OCI-LY3 (cell line): ENCODE results near the gene GSTM3.

ENCODE experiments used
- H2AFZ ChIP-seq: fragments of 200-600, 300-600 bp; shearing (Covaris generic); 2 replicates; pipeline ENCODE4 v1.6.0; 2014; ENCODE audit warnings: antibody characterized with exemption, low read depth, low read length
- H3K27ac ChIP-seq: fragments of 200-600, 300-600 bp; sonication (generic); 2 replicates; pipeline ENCODE4 v1.5.1; 2014; ENCODE audit warnings: mild to moderate bottlenecking, low read length, moderate library complexity, mixed read lengths
- H3K27me3 ChIP-seq: fragments of 200-600, 300-600 bp; sonication (generic); 2 replicates; pipeline ENCODE4 v1.6.1; 2014; ENCODE audit warnings: low read depth, low read length, mixed read lengths
- H3K36me3 ChIP-seq: fragments of 200-600, 300-600 bp; sonication (generic); replicated peaks from 2 replicates; pipeline ENCODE3; 2014; ENCODE audit warnings: low read depth, low read length, mixed read lengths
- H3K4me1 ChIP-seq: fragments of 300-600, 200-600 bp; sonication (generic); 2 replicates; pipeline ENCODE4 v1.6.1; 2014; ENCODE audit warnings: low read length, mixed read lengths
- H3K4me2 ChIP-seq: fragments of 200-600, 300-600 bp; sonication (generic); 2 replicates; pipeline ENCODE4 v1.6.1; 2014; ENCODE audit warnings: low read length, mixed read lengths
- H3K4me3 ChIP-seq: fragments of 300-600, 200-600 bp; sonication (generic); 2 replicates; pipeline ENCODE4 v1.5.1; 2014; ENCODE audit warnings: antibody characterized with exemption, mild to moderate bottlenecking, low read length, moderate library complexity
- H3K79me2 ChIP-seq: fragments of 300-600, 200-600 bp; shearing (Covaris generic); 2 replicates; pipeline ENCODE4 v1.6.1; 2014; ENCODE audit warnings: mild to moderate bottlenecking, low read length, mixed read lengths
- H3K9ac ChIP-seq: fragments of 300-600, 200-600 bp; shearing (Covaris generic); 2 replicates; pipeline ENCODE4 v1.6.0; 2014; ENCODE audit warnings: mild to moderate bottlenecking, low read length, moderate library complexity
- H3K9me3 ChIP-seq: fragments of 200-600, 300-600 bp; shearing (Covaris generic); 2 replicates; pipeline ENCODE4 v1.6.1; 2014; ENCODE audit warnings: low read length, mixed read lengths; ENCODE audit not compliant: insufficient read depth
- H4K20me1 ChIP-seq: fragments of 200-600, 300-600 bp; sonication (generic); 2 replicates; pipeline ENCODE4 v1.6.1; 2016; ENCODE audit warnings: low read length, mixed read lengths; ENCODE audit not compliant: insufficient read depth
- CTCF ChIP-seq: fragments of 200-600, 300-600 bp; sonication (generic); IDR thresholded peaks from 2 replicates; pipeline ENCODE4 v1.5.1; 2014; ENCODE audit warnings: antibody characterized with exemption, low read length, low read depth
- EZH2phosphoT487 ChIP-seq: fragments of 200-600 bp; shearing (Covaris generic); IDR thresholded peaks from 2 replicates; pipeline ENCODE4 v1.6.1; 2018; ENCODE audit warnings: antibody characterized with exemption, mixed run types, low read depth

The GSTM3 gene

DNA sequence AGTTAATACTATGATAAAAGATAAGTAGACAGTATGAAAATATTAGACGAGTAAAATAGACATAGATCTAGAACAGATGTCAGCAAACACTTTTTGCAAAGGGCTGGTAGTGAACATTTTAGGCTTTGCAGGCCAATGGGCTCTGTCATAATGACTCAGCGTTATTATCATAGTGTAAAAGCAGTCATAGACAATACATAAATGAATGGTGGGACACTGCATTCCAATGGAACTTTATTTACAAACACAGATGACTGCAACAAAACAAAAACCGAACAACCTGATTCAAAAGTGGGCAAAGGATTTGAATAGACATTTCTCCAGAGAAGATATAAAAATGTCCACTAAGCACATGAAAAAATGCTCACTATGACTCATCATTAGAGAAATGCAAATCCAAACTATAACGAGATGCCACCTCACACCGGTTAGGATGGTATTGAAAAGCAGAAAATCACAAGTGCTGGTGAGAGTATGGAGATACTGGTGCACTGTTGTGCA, 21.5 kb downstream of the GSTM3 start:
- no peak for TF ChIP-seq CTCF
- TF ChIP-seq EZH2phosphoT487 = no peak
- no peaks in the 10 kb centered on the region for H3K79me2 ChIP-seq
- no peaks in the 10 kb centered on the region for H3K9me3 ChIP-seq
- no peak overlapping the region for H3K9ac ChIP-seq
- H3K27me3 ChIP-seq = no peaks in the 10 kb centered on the region
- peaks cover 24% of the 10 kb centered on the region for H3K4me1 ChIP-seq
- H3K4me2 ChIP-seq = peak overlapping the region; percentile 52
- H3K36me3 ChIP-seq = no peaks in the 10 kb centered on the region
- 0 out of 2 replicates have a peak overlapping the region, but pooled peaks have one; percentile 18 for H3K4me3 ChIP-seq
- H2AFZ ChIP-seq = 0 out of 2 replicates have a peak overlapping the region, but pooled peaks have one; percentile 33
- no peaks in the 10 kb centered on the region for H4K20me1 ChIP-seq
- H3K27ac ChIP-seq = no peak overlapping the region

DNA sequence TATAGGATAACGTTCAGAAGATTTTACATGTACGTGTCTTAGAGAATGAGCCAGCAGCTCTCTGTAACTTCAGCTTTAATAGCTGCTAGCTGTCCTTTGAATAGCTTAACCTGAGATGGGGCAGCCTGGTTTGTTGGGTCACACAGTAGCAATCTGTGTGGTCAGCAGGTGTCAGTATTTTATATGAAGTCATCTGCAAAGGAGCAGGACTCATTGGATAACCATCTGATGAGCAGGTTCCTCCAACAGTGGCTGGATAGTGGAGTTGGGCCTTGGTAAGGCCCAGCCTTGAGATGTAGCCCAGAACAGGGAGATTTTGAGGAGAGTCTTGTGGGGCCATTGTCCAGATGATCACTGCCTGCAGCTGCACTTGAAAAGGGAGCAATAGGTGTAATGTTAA, 22.3 kb downstream of the GSTM3 start:
- Histone ChIP-seq H3K9me3 (no peaks in the 10 kb centered on the region), H3K36me3 (no peaks in the 10 kb centered on the region), H2AFZ (no peak overlapping the region), H3K27me3 (no peaks in the 10 kb centered on the region), H4K20me1 (no peaks in the 10 kb centered on the region), H3K27ac (no peak overlapping the region), H3K4me1 (peaks cover 24% of the 10 kb centered on the region), H3K4me3 (no peak overlapping the region), H3K79me2 (no peaks in the 10 kb centered on the region), H3K9ac (no peak overlapping the region), H3K4me2 (peak overlapping the region; percentile 20; the same call in 1 of the 2 replicates)
- TF ChIP-seq CTCF = peak; percentile 33; the same call in 1 of the 2 replicates
- no peak for TF ChIP-seq EZH2phosphoT487

DNA sequence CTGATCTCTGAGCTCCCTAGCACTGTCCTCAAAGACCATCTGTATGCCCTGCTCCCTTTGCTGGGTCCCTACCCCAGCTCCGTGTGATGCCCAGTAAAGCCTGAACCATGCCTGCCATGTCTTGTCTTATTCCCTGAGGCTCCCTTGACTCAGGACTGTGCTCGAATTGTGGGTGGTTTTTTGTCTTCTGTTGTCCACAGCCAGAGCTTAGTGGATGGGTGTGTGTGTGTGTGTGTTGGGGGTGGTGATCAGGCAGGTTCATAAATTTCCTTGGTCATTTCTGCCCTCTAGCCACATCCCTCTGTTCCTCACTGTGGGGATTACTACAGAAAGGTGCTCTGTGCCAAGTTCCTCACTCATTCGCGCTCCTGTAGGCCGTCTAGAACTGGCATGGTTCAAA, 23.1 kb downstream of the GSTM3 start:
- H4K20me1 ChIP-seq = no peaks in the 10 kb centered on the region
- H3K9me3 ChIP-seq = no peaks in the 10 kb centered on the region
- no peak overlapping the region for H2AFZ ChIP-seq
- H3K36me3 ChIP-seq = no peaks in the 10 kb centered on the region
- no peaks in the 10 kb centered on the region for H3K27me3 ChIP-seq
- no peak overlapping the region for H3K9ac ChIP-seq
- no peaks in the 10 kb centered on the region for H3K79me2 ChIP-seq
- H3K4me1 ChIP-seq = peaks cover 24% of the 10 kb centered on the region
- H3K4me3 ChIP-seq = no peak overlapping the region
- no peak overlapping the region for H3K27ac ChIP-seq
- TF ChIP-seq EZH2phosphoT487 (no peak), CTCF (no peak)
- no peak overlapping the region for H3K4me2 ChIP-seq

- no peak overlapping the region for H3K4me2 ChIP-seq
- no peak overlapping the region for H3K27ac ChIP-seq
- H3K4me1 ChIP-seq = peaks cover 24% of the 10 kb centered on the region
- no peaks in the 10 kb centered on the region for H3K36me3 ChIP-seq
- no peak for TF ChIP-seq CTCF
- TF ChIP-seq EZH2phosphoT487 = no peak
- no peaks in the 10 kb centered on the region for H3K9me3 ChIP-seq
- H3K27me3 ChIP-seq = no peaks in the 10 kb centered on the region
- H4K20me1 ChIP-seq = no peaks in the 10 kb centered on the region
- H3K79me2 ChIP-seq = no peaks in the 10 kb centered on the region
- H3K4me3 ChIP-seq = no peak overlapping the region
- H2AFZ ChIP-seq = no peak overlapping the region
- H3K9ac ChIP-seq = no peak overlapping the region
Measured at GRCh38 chr1:109716570-109717090, 24.2 kb downstream of the GSTM3 start.
